DMS153 (cell line): ENCODE measurements around the gene MRGPRX3.

ENCODE experiments used
- DNase-seq: peaks from one replicate; lab custom pipeline; 2025; lab: John Stamatoyannopoulos, UW

The MRGPRX3 gene

GRCh38 chr11:18168372-18168771 lies 36.0 kb downstream of the MRGPRX3 start:
- DNase-seq: no peak

DNA sequence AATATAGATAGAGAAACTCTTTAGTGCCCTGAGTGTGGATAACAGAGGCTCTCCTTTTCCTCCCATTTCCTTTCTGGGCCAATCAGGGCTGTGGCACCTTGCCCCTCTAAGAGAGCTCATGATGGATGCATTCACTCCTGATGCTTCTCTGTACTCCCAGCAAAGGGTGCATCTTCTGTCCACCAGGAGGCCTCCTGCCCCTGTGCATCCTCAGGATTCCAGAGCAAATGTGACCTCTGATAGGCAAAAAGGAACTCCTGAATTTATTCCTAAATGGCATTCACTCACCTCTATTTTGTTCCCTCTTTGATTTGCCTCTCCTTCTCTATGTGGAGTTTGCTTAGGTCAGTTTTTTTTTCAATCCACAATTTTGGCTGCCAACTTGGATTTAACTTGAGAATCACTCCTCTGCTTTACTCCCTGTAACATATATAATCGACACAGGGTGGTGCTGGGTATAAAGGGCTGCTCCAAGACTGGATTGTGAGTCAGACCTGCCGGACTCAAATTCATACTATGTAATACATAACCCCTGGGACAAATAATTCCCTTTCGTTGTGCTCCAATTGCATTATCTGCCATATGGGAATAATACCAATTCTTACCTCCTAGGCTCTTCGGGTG lies 39.1 kb downstream of the MRGPRX3 start:
- no peak for DNase-seq

DNA sequence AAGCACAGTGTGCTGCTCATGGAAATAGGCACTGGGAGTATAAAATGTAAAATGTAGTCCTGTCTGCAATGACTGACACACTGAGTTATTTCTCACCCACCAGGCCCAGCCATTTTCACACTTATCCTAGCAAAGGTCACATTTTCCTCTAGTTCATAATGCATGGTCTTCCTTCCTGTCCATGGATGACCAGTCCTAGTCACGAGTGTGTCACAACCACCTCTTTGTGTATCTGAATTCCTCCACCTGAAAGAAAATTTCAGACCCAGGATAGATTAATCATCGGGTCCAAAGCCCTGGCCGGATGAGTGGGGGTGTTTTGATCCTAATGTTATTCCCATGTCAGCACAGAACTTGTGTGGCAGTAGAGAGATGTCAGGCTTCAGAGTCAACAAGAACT lies 40.3 kb downstream of the MRGPRX3 start, which contains the start of gene MRGPRX4:
MRGPRX4 (plus strand) TSS at position 172 of the 400 bp plus-strand sequence. CDS start 420 bp downstream, outside the sequence.
- DNase-seq: no peak

GRCh38 chr11:18173225-18173866 lies 41.0 kb downstream of the MRGPRX3 start:
- no peak for DNase-seq
